Measurements from ENCODE around the gene SRA1. TPM values are rescaled to one million over a fixed set of nuclear protein-coding genes. Genes with fewer than 3 reads are reported as not detected.

SRA1 gene
- total RNA-seq, 1 donor from 2014 or later: 34.6 TPM

GRCh38 chr5:140576776-140577201 lies 19.5 kb upstream of the SRA1 start:
- no peaks in the 10 kb centered on the region for H3K27me3 Mint-ChIP-seq
- H3K9me3 Mint-ChIP-seq (ENCODE audit: low read depth): no peaks in the 10 kb centered on the region
- H3K4me3 Mint-ChIP-seq (ENCODE audit: low read depth): no peak overlapping the region
- H3K4me1 Mint-ChIP-seq (ENCODE audit: low read depth): no peaks in the 10 kb centered on the region
- no peak for TF ChIP-seq CTCF (IDR thresholded peaks at IDR 0.05; ENCODE audit: unreplicated experiment)
- no peak overlapping the region for H3K27ac Mint-ChIP-seq
- DNase-seq (ENCODE audit: low spot score, unreplicated experiment): no peak
- no peaks in the 10 kb centered on the region for H3K36me3 Mint-ChIP-seq (ENCODE audit: insufficient read depth)

DNA sequence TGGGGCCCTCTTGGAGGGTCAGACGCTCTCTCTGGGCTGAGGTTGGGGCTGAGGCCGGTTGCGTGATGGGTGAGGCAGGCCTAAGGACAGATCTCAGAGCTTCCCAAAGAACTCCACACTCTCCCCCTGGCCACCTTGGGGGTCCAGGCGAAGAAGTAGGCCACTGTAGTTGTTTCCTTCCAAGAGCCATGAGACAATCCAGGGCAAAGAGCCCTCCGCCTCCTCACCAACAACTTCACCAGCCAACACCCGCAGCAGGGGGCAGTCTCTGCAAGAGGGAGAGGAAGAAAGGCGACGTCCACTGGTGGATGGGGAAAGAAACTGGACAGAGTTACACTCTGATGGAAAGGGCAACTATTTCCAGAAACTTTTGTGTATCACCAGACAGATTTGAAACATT lies 18.0 kb upstream of the SRA1 start:
- Mint-ChIP-seq H3K4me3 (ENCODE audit: low read depth) (no peak overlapping the region), H3K36me3 (ENCODE audit: insufficient read depth) (no peaks in the 10 kb centered on the region), H3K4me1 (ENCODE audit: low read depth) (no peaks in the 10 kb centered on the region), H3K9me3 (ENCODE audit: low read depth) (no peaks in the 10 kb centered on the region), H3K27me3 (no peaks in the 10 kb centered on the region), H3K27ac (no peak overlapping the region)
- no peak for DNase-seq (ENCODE audit: low spot score, unreplicated experiment)
- peak; percentile 18 for TF ChIP-seq CTCF (IDR thresholded peaks at IDR 0.05; ENCODE audit: unreplicated experiment)

- DNase-seq (ENCODE audit: low spot score, unreplicated experiment): no peak
- TF ChIP-seq CTCF (IDR thresholded peaks at IDR 0.05; ENCODE audit: unreplicated experiment): no peak
- H3K4me1 Mint-ChIP-seq (ENCODE audit: low read depth): no peaks in the 10 kb centered on the region
- H3K9me3 Mint-ChIP-seq (ENCODE audit: low read depth): no peaks in the 10 kb centered on the region
- no peak overlapping the region for H3K4me3 Mint-ChIP-seq (ENCODE audit: low read depth)
- no peaks in the 10 kb centered on the region for H3K27me3 Mint-ChIP-seq
- peak overlapping the region; percentile 61 for H3K27ac Mint-ChIP-seq
- H3K36me3 Mint-ChIP-seq (ENCODE audit: insufficient read depth): no peaks in the 10 kb centered on the region
Observed at GRCh38 chr5:140574165-140574564, 16.9 kb upstream of the SRA1 start.

- no peaks in the 10 kb centered on the region for H3K27me3 Mint-ChIP-seq
- no peaks in the 10 kb centered on the region for H3K36me3 Mint-ChIP-seq (ENCODE audit: insufficient read depth)
- DNase-seq (ENCODE audit: low spot score, unreplicated experiment): no peak
- no peak for TF ChIP-seq CTCF (IDR thresholded peaks at IDR 0.05; ENCODE audit: unreplicated experiment)
- H3K4me3 Mint-ChIP-seq (ENCODE audit: low read depth): no peak overlapping the region
- H3K9me3 Mint-ChIP-seq (ENCODE audit: low read depth): no peaks in the 10 kb centered on the region
- H3K27ac Mint-ChIP-seq: no peak overlapping the region
- H3K4me1 Mint-ChIP-seq (ENCODE audit: low read depth): no peaks in the 10 kb centered on the region
Observed at GRCh38 chr5:140573683-140574082, 16.4 kb upstream of the SRA1 start.

DNA sequence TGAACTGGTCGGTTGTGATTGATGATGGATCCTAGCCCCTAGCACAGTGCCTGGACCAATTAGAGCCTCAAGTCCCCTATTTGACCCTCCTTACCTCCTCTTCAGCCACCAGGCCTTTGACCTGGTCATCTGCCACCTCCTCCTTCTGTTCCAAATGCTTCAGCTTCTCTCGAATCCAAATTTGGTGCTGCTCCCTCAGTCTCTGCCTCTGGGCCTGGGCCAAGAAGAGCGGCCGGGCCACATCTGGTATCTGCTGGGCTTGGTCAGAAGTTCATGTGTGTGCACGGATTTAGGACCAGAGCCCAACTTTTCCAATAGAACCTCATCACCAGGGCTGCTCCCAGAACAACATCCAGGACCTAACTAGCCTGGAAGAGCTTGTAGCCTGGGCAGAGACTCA lies 13.8 kb upstream of the SRA1 start:
- no peak for DNase-seq (ENCODE audit: low spot score, unreplicated experiment)
- no peaks in the 10 kb centered on the region for H3K27me3 Mint-ChIP-seq
- H3K4me1 Mint-ChIP-seq (ENCODE audit: low read depth): no peaks in the 10 kb centered on the region
- TF ChIP-seq CTCF (IDR thresholded peaks at IDR 0.05; ENCODE audit: unreplicated experiment): no peak
- no peaks in the 10 kb centered on the region for H3K9me3 Mint-ChIP-seq (ENCODE audit: low read depth)
- peaks cover 4% of the 10 kb centered on the region for H3K36me3 Mint-ChIP-seq (ENCODE audit: insufficient read depth)
- no peak overlapping the region for H3K27ac Mint-ChIP-seq
- H3K4me3 Mint-ChIP-seq (ENCODE audit: low read depth): no peak overlapping the region

Data from progenitor cell of endocrine pancreas (in vitro differentiated cells).